Stimulated activated CD4-positive, alpha-beta T cell treated with anti-CD3 and anti-CD28 coated beads, Interleukin-1b, Interleukin-23, amount 100 ng/mL, for 4 hours (primary cell): ENCODE results near the gene SLIT3.

Source experiments
- DNase-seq, 2 donors: peaks; one replicate each; pipeline ENCODE4 v3.0.0-alpha.2; 2020; ENCODE audit warnings: low read depth in 2 of 2

Gene SLIT3

GRCh38 chr5:169299191-169299662, 1.7 kb downstream of the SLIT3 start:
- DNase-seq, result no peak

- no peak for DNase-seq
Measured at GRCh38 chr5:169298193-169298592, 2.7 kb downstream of the SLIT3 start.

GRCh38 chr5:169296419-169297143, 4.4 kb downstream of the SLIT3 start:
- DNase-seq, result no peak

GRCh38 chr5:169295306-169295705, 5.6 kb downstream of the SLIT3 start:
- DNase-seq, result no peak

- no peak for DNase-seq
Measured at GRCh38 chr5:169294621-169295020, 6.3 kb downstream of the SLIT3 start.

- no peak for DNase-seq
Measured at GRCh38 chr5:169291877-169292276, 9.1 kb downstream of the SLIT3 start.

- DNase-seq, result no peak
Measured at GRCh38 chr5:169290895-169291294, 10.0 kb downstream of the SLIT3 start.

GRCh38 chr5:169289520-169289919, 11.4 kb downstream of the SLIT3 start:
- DNase-seq, result no peak

GRCh38 chr5:169288066-169288930, 12.6 kb downstream of the SLIT3 start:
- no peak for DNase-seq

- DNase-seq, result no peak
Measured at GRCh38 chr5:169287529-169287928, 13.4 kb downstream of the SLIT3 start.

GRCh38 chr5:169286572-169287300, 14.2 kb downstream of the SLIT3 start:
- no peak for DNase-seq

- DNase-seq, result no peak
Measured at GRCh38 chr5:169283887-169284286, 17.1 kb downstream of the SLIT3 start.

GRCh38 chr5:169281625-169282024, 19.3 kb downstream of the SLIT3 start:
- no peak for DNase-seq

GRCh38 chr5:169280696-169281095, 20.2 kb downstream of the SLIT3 start:
- no peak for DNase-seq

- DNase-seq, result no peak
Measured at GRCh38 chr5:169280286-169280685, 20.7 kb downstream of the SLIT3 start.

GRCh38 chr5:169279125-169279524, 21.8 kb downstream of the SLIT3 start:
- no peak for DNase-seq

GRCh38 chr5:169273881-169274280, 27.1 kb downstream of the SLIT3 start:
- no peak for DNase-seq

- no peak for DNase-seq
Measured at GRCh38 chr5:169273451-169273850, 27.5 kb downstream of the SLIT3 start.

GRCh38 chr5:169272731-169273427, 28.1 kb downstream of the SLIT3 start:
- DNase-seq, result no peak

GRCh38 chr5:169272111-169272510, 28.8 kb downstream of the SLIT3 start:
- no peak for DNase-seq

- DNase-seq, result no peak
Measured at GRCh38 chr5:169270827-169271226, 30.1 kb downstream of the SLIT3 start.

GRCh38 chr5:169268019-169268418, 32.9 kb downstream of the SLIT3 start:
- DNase-seq, result no peak
